Measurements from ENCODE around the gene ANTKMT.

DNA sequence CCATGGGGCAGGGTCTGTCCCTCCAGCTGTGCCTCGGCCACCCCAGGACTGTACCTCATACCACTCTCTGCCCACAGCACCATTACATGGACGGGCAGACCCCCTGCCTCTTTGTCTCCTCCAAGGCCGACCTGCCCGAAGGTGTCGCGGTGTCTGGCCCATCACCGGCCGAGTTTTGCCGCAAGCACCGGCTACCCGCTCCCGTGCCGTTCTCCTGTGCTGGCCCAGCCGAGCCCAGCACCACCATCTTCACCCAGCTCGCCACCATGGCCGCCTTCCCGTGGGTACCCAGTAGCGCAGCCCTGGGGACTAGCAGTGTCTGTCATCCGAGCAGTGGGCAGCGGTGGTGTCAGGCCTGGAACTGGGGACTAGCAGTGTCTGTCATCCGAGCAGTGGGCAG is 48.1 kb upstream of the ANTKMT start:
- TF ChIP-seq, protein P1, sequence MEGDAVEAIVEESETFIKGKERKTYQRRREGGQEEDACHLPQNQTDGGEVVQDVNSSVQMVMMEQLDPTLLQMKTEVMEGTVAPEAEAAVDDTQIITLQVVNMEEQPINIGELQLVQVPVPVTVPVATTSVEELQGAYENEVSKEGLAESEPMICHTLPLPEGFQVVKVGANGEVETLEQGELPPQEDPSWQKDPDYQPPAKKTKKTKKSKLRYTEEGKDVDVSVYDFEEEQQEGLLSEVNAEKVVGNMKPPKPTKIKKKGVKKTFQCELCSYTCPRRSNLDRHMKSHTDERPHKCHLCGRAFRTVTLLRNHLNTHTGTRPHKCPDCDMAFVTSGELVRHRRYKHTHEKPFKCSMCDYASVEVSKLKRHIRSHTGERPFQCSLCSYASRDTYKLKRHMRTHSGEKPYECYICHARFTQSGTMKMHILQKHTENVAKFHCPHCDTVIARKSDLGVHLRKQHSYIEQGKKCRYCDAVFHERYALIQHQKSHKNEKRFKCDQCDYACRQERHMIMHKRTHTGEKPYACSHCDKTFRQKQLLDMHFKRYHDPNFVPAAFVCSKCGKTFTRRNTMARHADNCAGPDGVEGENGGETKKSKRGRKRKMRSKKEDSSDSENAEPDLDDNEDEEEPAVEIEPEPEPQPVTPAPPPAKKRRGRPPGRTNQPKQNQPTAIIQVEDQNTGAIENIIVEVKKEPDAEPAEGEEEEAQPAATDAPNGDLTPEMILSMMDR (IDR thresholded peaks at IDR 0.05; ENCODE audit: poor library complexity), result no peak
- no peak for TF ChIP-seq EZH2phosphoT487 (IDR thresholded peaks at IDR 0.05; ENCODE audit: low read depth, severe bottlenecking, unreplicated experiment)
